DND-41 (cell line): ENCODE measurements around the gene LDAF1.

ENCODE experiments used
- ATAC-seq: fragments of 200-7000 bp; cut with Tn5 transposase; 3 replicates; pipeline ENCODE4 v1.9.1; 2021; ENCODE audit warnings: low read depth; ENCODE audit not compliant: insufficient read depth
- DNase-seq: peaks from one replicate; pipeline ENCODE4 v3.0.0-alpha.2; 2020
- H2AFZ ChIP-seq: 2 replicates; pipeline ENCODE4 v1.6.0; 2012; ENCODE audit warnings: low read depth, low read length
- H3K27ac ChIP-seq: 2 replicates; pipeline ENCODE4 v1.5.1; 2012; ENCODE audit warnings: low read length, inconsistent platforms
- H3K27me3 ChIP-seq: fragments of 200-600 bp; sonication (generic); 2 replicates; pipeline ENCODE4 v1.6.0; 2012; ENCODE audit warnings: low read length, mild to moderate bottlenecking, inconsistent platforms; ENCODE audit not compliant: insufficient read depth, poor library complexity
- H3K36me3 ChIP-seq: 2 replicates; pipeline ENCODE4 v1.5.1; 2012; ENCODE audit warnings: low read length, inconsistent platforms; ENCODE audit not compliant: insufficient read depth
- H3K4me1 ChIP-seq: 2 replicates; pipeline ENCODE4 v1.5.1; 2012; ENCODE audit warnings: mild to moderate bottlenecking, low read length; ENCODE audit not compliant: insufficient read depth
- H3K4me2 ChIP-seq: 2 replicates; pipeline ENCODE4 v1.6.0; 2012; ENCODE audit warnings: mild to moderate bottlenecking, moderate library complexity, low read length, inconsistent platforms; ENCODE audit not compliant: insufficient read depth
- H3K4me3 ChIP-seq, 2 experiments: fragments of 200-600 bp in 1 of 2; shearing (Covaris generic) in 1 of 2; 2 replicates each; pipeline ENCODE4 v1.5.1; 2012 to 2016; ENCODE audit warnings: inconsistent platforms in 2 of 2, low read length in 2 of 2, mild to moderate bottlenecking in 2 of 2, low read depth in 1 of 2, moderate library complexity in 1 of 2
- H3K79me2 ChIP-seq: 2 replicates; pipeline ENCODE4 v1.6.0; 2012; ENCODE audit warnings: low read length, inconsistent platforms; ENCODE audit not compliant: insufficient read depth
- H3K9ac ChIP-seq: 2 replicates; pipeline ENCODE4 v1.6.0; 2012; ENCODE audit warnings: low read depth, mild to moderate bottlenecking, inconsistent platforms, low read length, moderate library complexity
- H3K9me3 ChIP-seq: 2 replicates; pipeline ENCODE4 v1.5.1; 2012; ENCODE audit warnings: low read length, moderate library complexity, mild to moderate bottlenecking, inconsistent platforms; ENCODE audit not compliant: insufficient read depth, severe bottlenecking
- H4K20me1 ChIP-seq: 2 replicates; pipeline ENCODE4 v1.6.0; 2012; ENCODE audit warnings: low read length; ENCODE audit not compliant: insufficient read depth
- CTCF ChIP-seq: IDR thresholded peaks from 2 replicates; pipeline ENCODE4 v1.5.1; 2012; ENCODE audit warnings: borderline replicate concordance, low read length, moderate library complexity, mild to moderate bottlenecking; ENCODE audit not compliant: poor library complexity, severe bottlenecking; ENCODE audit errors: extremely low read depth
- EZH2 ChIP-seq: IDR thresholded peaks from 3 replicates; pipeline ENCODE4 v1.6.1; 2012; ENCODE audit warnings: borderline replicate concordance, low read depth, mild to moderate bottlenecking, moderate library complexity, low read length, inconsistent platforms; ENCODE audit not compliant: severe bottlenecking

The LDAF1 gene

GRCh38 chr16:21214086-21214485 lies 55.6 kb downstream of the LDAF1 start:
- TF ChIP-seq EZH2 (no peak), CTCF (no peak)
- H3K9me3 ChIP-seq = no peaks in the 10 kb centered on the region
- DNase-seq (no peak), ATAC-seq (no peak)
- no peak overlapping the region for H3K9ac ChIP-seq
- H3K4me3 ChIP-seq = no peak overlapping the region
- H3K36me3 ChIP-seq = no peaks in the 10 kb centered on the region
- H3K4me2 ChIP-seq = no peak overlapping the region
- H2AFZ ChIP-seq = no peak overlapping the region
- H3K27ac ChIP-seq = no peak overlapping the region
- H3K27me3 ChIP-seq = no peaks in the 10 kb centered on the region
- no peaks in the 10 kb centered on the region for H4K20me1 ChIP-seq
- no peaks in the 10 kb centered on the region for H3K4me1 ChIP-seq
- no peaks in the 10 kb centered on the region for H3K79me2 ChIP-seq

- no peaks in the 10 kb centered on the region for H3K27me3 ChIP-seq
- H3K36me3 ChIP-seq = no peaks in the 10 kb centered on the region
- DNase-seq (no peak), ATAC-seq (no peak)
- no peaks in the 10 kb centered on the region for H3K9me3 ChIP-seq
- no peak overlapping the region for H2AFZ ChIP-seq
- no peaks in the 10 kb centered on the region for H3K4me1 ChIP-seq
- TF ChIP-seq CTCF = no peak
- TF ChIP-seq EZH2 = no peak
- H3K4me2 ChIP-seq = no peak overlapping the region
- H3K9ac ChIP-seq = no peak overlapping the region
- no peaks in the 10 kb centered on the region for H3K79me2 ChIP-seq
- no peaks in the 10 kb centered on the region for H4K20me1 ChIP-seq
- H3K27ac ChIP-seq = no peak overlapping the region
- H3K4me3 ChIP-seq = no peak overlapping the region
Observed at GRCh38 chr16:21217121-21217520, 58.6 kb downstream of the LDAF1 start.

- no peak overlapping the region for H2AFZ ChIP-seq
- H3K4me1 ChIP-seq = no peaks in the 10 kb centered on the region
- no peak overlapping the region for H3K4me3 ChIP-seq
- no peak overlapping the region for H3K9ac ChIP-seq
- DNase-seq = no peak
- no peak overlapping the region for H3K27ac ChIP-seq
- TF ChIP-seq EZH2 (no peak), CTCF (no peak)
- no peak for ATAC-seq
- no peak overlapping the region for H3K4me2 ChIP-seq
- H3K36me3 ChIP-seq = no peaks in the 10 kb centered on the region
- no peaks in the 10 kb centered on the region for H4K20me1 ChIP-seq
- H3K79me2 ChIP-seq = no peaks in the 10 kb centered on the region
- H3K27me3 ChIP-seq = peaks cover 6% of the 10 kb centered on the region
- no peaks in the 10 kb centered on the region for H3K9me3 ChIP-seq
Observed at GRCh38 chr16:21218153-21218552, 59.7 kb downstream of the LDAF1 start.

- Histone ChIP-seq H3K4me1 (no peaks in the 10 kb centered on the region), H3K4me3 (no peak overlapping the region)
Observed at GRCh38 chr16:21219551-21219950, 61.1 kb downstream of the LDAF1 start.

More at GRCh38 chr16:21219551-21219950, 61.1 kb downstream of the LDAF1 start:
- no peaks in the 10 kb centered on the region for H3K36me3 ChIP-seq
- TF ChIP-seq CTCF (no peak), EZH2 (no peak)
- no peak overlapping the region for H3K9ac ChIP-seq
- DNase-seq (no peak), ATAC-seq (no peak)
- H3K27ac ChIP-seq = no peak overlapping the region
- H3K9me3 ChIP-seq = no peaks in the 10 kb centered on the region
- H2AFZ ChIP-seq = no peak overlapping the region
- H4K20me1 ChIP-seq = no peaks in the 10 kb centered on the region
- H3K27me3 ChIP-seq = peaks cover 8% of the 10 kb centered on the region
- H3K79me2 ChIP-seq = no peaks in the 10 kb centered on the region
- H3K4me2 ChIP-seq = no peak overlapping the region
